ENCODE results near the gene FIGLA.

DNA sequence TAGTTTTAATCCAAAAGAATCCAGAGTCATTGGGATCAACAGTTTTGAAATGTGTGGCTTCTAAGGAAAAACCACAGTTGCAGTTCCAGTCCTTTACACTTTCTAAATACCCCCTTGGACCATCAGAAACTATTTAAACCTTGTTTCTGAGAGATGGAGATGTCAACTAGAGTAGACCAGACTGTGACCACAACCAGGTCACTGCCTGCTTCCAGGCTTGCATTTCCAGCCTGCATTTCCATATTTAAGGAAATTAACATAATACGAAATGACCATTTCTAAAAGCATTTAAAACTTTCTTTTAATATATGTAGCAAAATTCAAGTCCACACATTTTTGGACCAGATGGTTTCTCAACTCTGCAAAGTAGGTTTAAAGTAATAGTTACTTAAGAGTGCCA is 60.8 kb downstream of the FIGLA start:
- TF ChIP-seq POLR2A (IDR thresholded peaks at IDR 0.05): no peak
- no peak for TF ChIP-seq CTCF (IDR thresholded peaks at IDR 0.05)
